HepG2 (cell line): Measurements from ENCODE around the gene IRF7. TPM values are rescaled to one million over a fixed set of nuclear protein-coding genes. Genes with fewer than 3 reads are reported as not detected.

ENCODE experiments used
- BRCA1 ChIP-seq: sonication (generic); formaldehyde crosslinking; IDR thresholded peaks from 2 replicates; pipeline ENCODE4 v1.4.0; 2020; ENCODE audit warnings: missing genetic modification reagents
- CREM ChIP-seq, 2 experiments: sonication (generic) in 1 of 2; formaldehyde crosslinking in 1 of 2; IDR thresholded peaks; 2 replicates each; pipeline versions ENCODE4 v1.4.0 to v1.6.1; 2016 to 2020; ENCODE audit warnings: antibody characterized with exemption in 1 of 2, mild to moderate bottlenecking in 1 of 2, missing genetic modification reagents in 1 of 2
- FOXC1 ChIP-seq: sonication (generic); formaldehyde crosslinking; IDR thresholded peaks from 2 replicates; pipeline ENCODE4 v1.8.0; 2022; ENCODE audit warnings: mild to moderate bottlenecking, missing genetic modification reagents, borderline replicate concordance
- HDAC1 ChIP-seq: sonication (generic); formaldehyde crosslinking; IDR thresholded peaks from 2 replicates; pipeline ENCODE4 v1.5.1; 2020; ENCODE audit warnings: mild to moderate bottlenecking, missing genetic modification reagents
- JARID2 ChIP-seq: sonication (generic); formaldehyde crosslinking; IDR thresholded peaks from 2 replicates; pipeline ENCODE4 v1.8.1; 2023; ENCODE audit warnings: missing genetic modification reagents, inconsistent platforms; ENCODE audit not compliant: insufficient replicate concordance
- KMT2A ChIP-seq: sonication (generic); formaldehyde crosslinking; IDR thresholded peaks from 2 replicates; pipeline ENCODE4 v1.4.0; 2020; ENCODE audit warnings: missing genetic modification reagents
- MED1 ChIP-seq: sonication (generic); formaldehyde crosslinking; IDR thresholded peaks from 2 replicates; pipeline ENCODE4 v1.4.0; 2020; ENCODE audit warnings: missing genetic modification reagents
- MYNN ChIP-seq: sonication (generic); formaldehyde crosslinking; IDR thresholded peaks from 2 replicates; pipeline ENCODE4 v1.4.0; 2020; ENCODE audit warnings: mild to moderate bottlenecking, low read depth, missing genetic modification reagents
- PHF21A ChIP-seq: sonication (generic); formaldehyde crosslinking; IDR thresholded peaks from 2 replicates; pipeline ENCODE4 v1.5.0; 2020; ENCODE audit warnings: mild to moderate bottlenecking, missing genetic modification reagents
- RAD21 ChIP-seq: fragments of 450-650 bp; formaldehyde crosslinking; IDR thresholded peaks from 2 replicates; pipeline ENCODE4 v1.5.0; 2020; ENCODE audit warnings: mild to moderate bottlenecking
- SMAD9 ChIP-seq: sonication (generic); formaldehyde crosslinking; IDR thresholded peaks from 2 replicates; pipeline ENCODE4 v1.5.1; 2020; ENCODE audit warnings: mild to moderate bottlenecking, missing genetic modification reagents
- SNRNP70 ChIP-seq: fragments of 200-400 bp; formaldehyde crosslinking; IDR thresholded peaks from 2 replicates; pipeline ENCODE4 v1.6.1; 2017; ENCODE audit warnings: mild to moderate bottlenecking, low read depth, low read length, moderate library complexity
- XRCC5 ChIP-seq: fragments of 200-400 bp; formaldehyde crosslinking; optimal IDR thresholded peaks from 2 replicates; pipeline ENCODE3; 2017; ENCODE audit warnings: mild to moderate bottlenecking, low read length
- ZBTB3 ChIP-seq: sonication (generic); formaldehyde crosslinking; IDR thresholded peaks from 2 replicates; pipeline ENCODE4 v1.4.0; 2020; ENCODE audit warnings: low read depth, mild to moderate bottlenecking, moderate library complexity, missing genetic modification reagents, borderline replicate concordance
- ZNF225 ChIP-seq: sonication (generic); formaldehyde crosslinking; IDR thresholded peaks from 2 replicates; pipeline ENCODE4 v1.4.0; 2020; ENCODE audit warnings: mild to moderate bottlenecking, missing genetic modification reagents
- ZNF572 ChIP-seq: sonication (generic); formaldehyde crosslinking; IDR thresholded peaks from 2 replicates; pipeline ENCODE4 v1.5.1; 2020; ENCODE audit warnings: mild to moderate bottlenecking, missing genetic modification reagents
- ZNF660 ChIP-seq: sonication (generic); formaldehyde crosslinking; IDR thresholded peaks from 2 replicates; pipeline ENCODE4 v1.5.1; 2020; ENCODE audit warnings: mild to moderate bottlenecking, low read depth, missing genetic modification reagents, borderline replicate concordance
- ZNF772 ChIP-seq: sonication (generic); formaldehyde crosslinking; IDR thresholded peaks from 2 replicates; pipeline ENCODE4 v1.5.0; 2020; ENCODE audit warnings: mild to moderate bottlenecking, missing genetic modification reagents
- ZNF83 ChIP-seq: sonication (generic); formaldehyde crosslinking; IDR thresholded peaks from 2 replicates; pipeline ENCODE4 v1.4.0; 2020; ENCODE audit warnings: missing genetic modification reagents, mild to moderate bottlenecking, borderline replicate concordance
- polyA plus RNA-seq, 8 experiments: library from polyadenylated mRNA; depleted of rRNA in 3 of 8; stranded (reverse) in 7 of 8; unstranded in 1 of 8; fragments of >200 nt; fragmentation: Illumina TruSeq in 4 of 8; extraction: Trizol in 4 of 8; gene quantifications; 2 replicates each; pipeline versions ENCODE4 v1.2.1 to v1.2.3, GENCODE V29; 2011 to 2016; ENCODE audit warnings: low read depth in 4 of 8, missing spikeins in 1 of 8, mixed read lengths in 1 of 8; ENCODE audit not compliant: insufficient read depth in 1 of 8
- total RNA-seq, 5 experiments: library from RNA; depleted of rRNA; stranded (reverse); fragments of >200 nt; fragmentation: Illumina TruSeq; extraction: Trizol; gene quantifications; 2 replicates each; pipeline ENCODE4 v1.2.3, GENCODE V29; 2016; ENCODE audit warnings: low read depth in 1 of 5
- TF ChIP-seq, protein P1 (sequence below): sonication (generic); formaldehyde crosslinking; conservative IDR thresholded peaks from 2 replicates; pipeline ENCODE4 v1.4.0; 2020; ENCODE audit warnings: missing genetic modification reagents
- TF ChIP-seq, protein P2 (sequence below), 2 experiments: IDR thresholded peaks; 2 replicates each; pipeline ENCODE4 v1.6.1; 2011 to 2012; ENCODE audit warnings: low read length in 2 of 2, borderline replicate concordance in 1 of 2, low read depth in 1 of 2, mild to moderate bottlenecking in 1 of 2, moderate library complexity in 1 of 2
- TF ChIP-seq, protein P3 (sequence below): sonication (generic); formaldehyde crosslinking; IDR thresholded peaks from 2 replicates; pipeline ENCODE4 v1.5.0; 2020; ENCODE audit warnings: missing genetic modification reagents

IRF7 gene
- total and polyA plus RNA-seq, 2 of the 13 experiments (the other 11 are each of a cell fraction or from before 2014, with no cell fraction given): not detected

DNA sequence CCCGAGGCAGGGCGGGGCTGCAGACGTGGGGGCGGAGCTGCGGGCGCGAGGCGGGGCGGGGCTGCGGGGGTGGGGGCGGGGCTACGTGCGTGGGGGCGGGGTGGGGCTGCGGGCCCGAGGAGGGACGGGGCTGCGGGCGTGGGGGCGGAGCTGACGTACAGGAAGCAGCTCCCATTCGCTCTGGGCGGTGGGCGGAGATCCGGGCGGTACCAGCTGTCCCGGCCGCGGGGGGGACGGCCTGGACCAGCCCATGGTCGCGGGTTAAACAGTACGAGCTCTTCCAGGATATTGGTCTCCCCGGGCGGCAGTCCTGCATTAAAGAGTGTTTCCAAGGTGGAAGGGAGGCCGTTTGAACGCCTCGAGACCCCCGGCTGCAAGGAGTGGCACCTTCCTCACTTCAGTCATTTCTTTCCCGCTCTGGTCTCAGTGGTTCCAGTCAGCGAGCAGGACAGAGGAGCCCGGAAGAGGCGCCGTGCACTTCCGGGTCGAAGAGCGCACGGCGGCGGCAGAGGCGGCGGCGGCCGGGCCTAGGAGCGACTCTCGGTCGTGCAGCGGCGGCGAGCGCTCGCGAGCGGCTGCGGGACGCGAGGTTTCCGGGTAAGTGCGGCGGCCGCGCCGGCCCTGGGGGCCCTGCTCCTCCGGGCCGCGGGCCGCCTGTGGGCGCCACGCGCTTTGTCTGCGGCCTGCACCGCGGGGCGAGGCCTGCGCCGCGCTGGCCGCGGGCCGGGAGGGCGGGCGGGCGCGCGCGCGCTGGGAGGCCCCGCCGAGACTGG is 39.6 kb downstream of the IRF7 start, which contains the start of gene PHRF1 (continued):
- TF ChIP-seq CREM (IDR thresholded peaks at IDR 0.05) (peak; percentile 43; the same call in 1 of the 2 replicates), CREM (CRISPR knock-in tag; IDR thresholded peaks at IDR 0.05) (no peak), FOXC1 (CRISPR knock-in tag) (no peak), HDAC1 (peak; percentile 38), ZBTB3 (CRISPR knock-in tag) (no peak), MYNN (CRISPR knock-in tag) (0 out of 2 replicates have a peak, but pooled peaks have one; percentile 48), SNRNP70 (no peak), ZNF772 (CRISPR knock-in tag) (peak; percentile 37; the same call in 1 of the 2 replicates), XRCC5 (peak; percentile 52), JARID2 (CRISPR knock-in tag) (peak; percentile 63), ZNF225 (CRISPR knock-in tag) (no peak), KMT2A (peak; percentile 75; the same call in 1 of the 2 replicates), BRCA1 (no peak), ZNF660 (CRISPR knock-in tag) (no peak), RAD21 (CRISPR knock-in tag) (no peak; the same call in 1 of the 2 replicates), ZNF83 (CRISPR knock-in tag) (no peak), ZNF572 (CRISPR knock-in tag) (no peak), MED1 (CRISPR knock-in tag) (peak; percentile 57), SMAD9 (no peak), PHF21A (CRISPR knock-in tag) (no peak)
- TF ChIP-seq, protein P1, sequence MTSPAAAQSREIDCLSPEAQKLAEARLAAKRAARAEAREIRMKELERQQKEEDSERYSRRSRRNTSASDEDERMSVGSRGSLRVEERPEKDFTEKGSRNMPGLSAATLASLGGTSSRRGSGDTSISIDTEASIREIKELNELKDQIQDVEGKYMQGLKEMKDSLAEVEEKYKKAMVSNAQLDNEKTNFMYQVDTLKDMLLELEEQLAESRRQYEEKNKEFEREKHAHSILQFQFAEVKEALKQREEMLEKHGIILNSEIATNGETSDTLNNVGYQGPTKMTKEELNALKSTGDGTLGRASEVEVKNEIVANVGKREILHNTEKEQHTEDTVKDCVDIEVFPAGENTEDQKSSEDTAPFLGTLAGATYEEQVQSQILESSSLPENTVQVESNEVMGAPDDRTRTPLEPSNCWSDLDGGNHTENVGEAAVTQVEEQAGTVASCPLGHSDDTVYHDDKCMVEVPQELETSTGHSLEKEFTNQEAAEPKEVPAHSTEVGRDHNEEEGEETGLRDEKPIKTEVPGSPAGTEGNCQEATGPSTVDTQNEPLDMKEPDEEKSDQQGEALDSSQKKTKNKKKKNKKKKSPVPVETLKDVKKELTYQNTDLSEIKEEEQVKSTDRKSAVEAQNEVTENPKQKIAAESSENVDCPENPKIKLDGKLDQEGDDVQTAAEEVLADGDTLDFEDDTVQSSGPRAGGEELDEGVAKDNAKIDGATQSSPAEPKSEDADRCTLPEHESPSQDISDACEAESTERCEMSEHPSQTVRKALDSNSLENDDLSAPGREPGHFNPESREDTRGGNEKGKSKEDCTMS (CRISPR knock-in tag): no peak
- TF ChIP-seq, protein P2, sequence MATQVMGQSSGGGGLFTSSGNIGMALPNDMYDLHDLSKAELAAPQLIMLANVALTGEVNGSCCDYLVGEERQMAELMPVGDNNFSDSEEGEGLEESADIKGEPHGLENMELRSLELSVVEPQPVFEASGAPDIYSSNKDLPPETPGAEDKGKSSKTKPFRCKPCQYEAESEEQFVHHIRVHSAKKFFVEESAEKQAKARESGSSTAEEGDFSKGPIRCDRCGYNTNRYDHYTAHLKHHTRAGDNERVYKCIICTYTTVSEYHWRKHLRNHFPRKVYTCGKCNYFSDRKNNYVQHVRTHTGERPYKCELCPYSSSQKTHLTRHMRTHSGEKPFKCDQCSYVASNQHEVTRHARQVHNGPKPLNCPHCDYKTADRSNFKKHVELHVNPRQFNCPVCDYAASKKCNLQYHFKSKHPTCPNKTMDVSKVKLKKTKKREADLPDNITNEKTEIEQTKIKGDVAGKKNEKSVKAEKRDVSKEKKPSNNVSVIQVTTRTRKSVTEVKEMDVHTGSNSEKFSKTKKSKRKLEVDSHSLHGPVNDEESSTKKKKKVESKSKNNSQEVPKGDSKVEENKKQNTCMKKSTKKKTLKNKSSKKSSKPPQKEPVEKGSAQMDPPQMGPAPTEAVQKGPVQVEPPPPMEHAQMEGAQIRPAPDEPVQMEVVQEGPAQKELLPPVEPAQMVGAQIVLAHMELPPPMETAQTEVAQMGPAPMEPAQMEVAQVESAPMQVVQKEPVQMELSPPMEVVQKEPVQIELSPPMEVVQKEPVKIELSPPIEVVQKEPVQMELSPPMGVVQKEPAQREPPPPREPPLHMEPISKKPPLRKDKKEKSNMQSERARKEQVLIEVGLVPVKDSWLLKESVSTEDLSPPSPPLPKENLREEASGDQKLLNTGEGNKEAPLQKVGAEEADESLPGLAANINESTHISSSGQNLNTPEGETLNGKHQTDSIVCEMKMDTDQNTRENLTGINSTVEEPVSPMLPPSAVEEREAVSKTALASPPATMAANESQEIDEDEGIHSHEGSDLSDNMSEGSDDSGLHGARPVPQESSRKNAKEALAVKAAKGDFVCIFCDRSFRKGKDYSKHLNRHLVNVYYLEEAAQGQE (IDR thresholded peaks at IDR 0.05; ENCODE audit: borderline replicate concordance in 1 of 2, low read depth in 1 of 2, low read length in 2 of 2): peak in 1 of 2 experiments; percentile 28; a peak in 1 of 4 replicates
- TF ChIP-seq, protein P3, sequence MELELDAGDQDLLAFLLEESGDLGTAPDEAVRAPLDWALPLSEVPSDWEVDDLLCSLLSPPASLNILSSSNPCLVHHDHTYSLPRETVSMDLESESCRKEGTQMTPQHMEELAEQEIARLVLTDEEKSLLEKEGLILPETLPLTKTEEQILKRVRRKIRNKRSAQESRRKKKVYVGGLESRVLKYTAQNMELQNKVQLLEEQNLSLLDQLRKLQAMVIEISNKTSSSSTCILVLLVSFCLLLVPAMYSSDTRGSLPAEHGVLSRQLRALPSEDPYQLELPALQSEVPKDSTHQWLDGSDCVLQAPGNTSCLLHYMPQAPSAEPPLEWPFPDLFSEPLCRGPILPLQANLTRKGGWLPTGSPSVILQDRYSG (CRISPR knock-in tag): no peak
